Measurements from ENCODE around the gene SYPL1. TPM values are rescaled to one million over a fixed set of nuclear protein-coding genes. Genes with fewer than 3 reads are reported as not detected.

Gene SYPL1
- total RNA-seq, 1 experiment from 2014 or later: 39.2 TPM

DNA sequence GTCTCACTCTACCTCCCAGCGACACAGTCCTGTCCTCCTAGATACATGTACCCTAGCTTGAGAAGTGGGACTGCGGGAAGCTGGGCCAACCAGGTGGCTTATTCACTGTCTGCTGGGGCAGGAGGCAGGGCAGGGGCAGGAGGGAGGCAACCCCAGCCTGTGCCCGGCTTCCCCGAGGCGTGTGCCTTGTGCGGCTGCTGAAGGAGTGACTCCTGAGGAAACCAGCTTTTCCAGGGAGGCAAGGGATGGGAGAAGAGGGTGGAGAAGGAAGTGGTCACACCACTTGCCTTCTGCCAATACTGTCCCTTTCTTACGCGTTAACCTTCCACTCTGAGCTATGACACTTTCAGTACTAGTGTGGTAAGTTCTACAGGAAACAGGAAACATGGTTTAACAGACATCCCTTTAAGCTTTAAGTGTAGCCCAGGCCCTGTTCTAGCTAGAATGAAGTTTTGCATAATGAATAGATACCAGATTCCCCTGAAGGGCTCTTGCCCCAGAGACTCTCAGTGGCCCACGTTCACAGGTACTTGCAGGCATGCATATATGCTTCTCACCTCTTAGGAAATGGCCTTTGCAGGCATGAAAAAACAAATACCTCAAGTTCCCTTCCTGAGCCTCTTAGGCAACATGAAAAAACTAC lies 40.6 kb downstream of the SYPL1 start:
- H2BK15ac ChIP-seq (ENCODE audit: low read depth, low read length): no peak overlapping the region
- no peak overlapping the region for H3K4me3 Mint-ChIP-seq
- TF ChIP-seq, protein P1, sequence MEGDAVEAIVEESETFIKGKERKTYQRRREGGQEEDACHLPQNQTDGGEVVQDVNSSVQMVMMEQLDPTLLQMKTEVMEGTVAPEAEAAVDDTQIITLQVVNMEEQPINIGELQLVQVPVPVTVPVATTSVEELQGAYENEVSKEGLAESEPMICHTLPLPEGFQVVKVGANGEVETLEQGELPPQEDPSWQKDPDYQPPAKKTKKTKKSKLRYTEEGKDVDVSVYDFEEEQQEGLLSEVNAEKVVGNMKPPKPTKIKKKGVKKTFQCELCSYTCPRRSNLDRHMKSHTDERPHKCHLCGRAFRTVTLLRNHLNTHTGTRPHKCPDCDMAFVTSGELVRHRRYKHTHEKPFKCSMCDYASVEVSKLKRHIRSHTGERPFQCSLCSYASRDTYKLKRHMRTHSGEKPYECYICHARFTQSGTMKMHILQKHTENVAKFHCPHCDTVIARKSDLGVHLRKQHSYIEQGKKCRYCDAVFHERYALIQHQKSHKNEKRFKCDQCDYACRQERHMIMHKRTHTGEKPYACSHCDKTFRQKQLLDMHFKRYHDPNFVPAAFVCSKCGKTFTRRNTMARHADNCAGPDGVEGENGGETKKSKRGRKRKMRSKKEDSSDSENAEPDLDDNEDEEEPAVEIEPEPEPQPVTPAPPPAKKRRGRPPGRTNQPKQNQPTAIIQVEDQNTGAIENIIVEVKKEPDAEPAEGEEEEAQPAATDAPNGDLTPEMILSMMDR (conservative IDR thresholded peaks at IDR 0.05): no peak
- no peaks in the 10 kb centered on the region for H3K27me3 Mint-ChIP-seq (ENCODE audit: low read depth)
- no peak overlapping the region for H3K14ac ChIP-seq (ENCODE audit: insufficient read depth, low read length)
- no peak overlapping the region for H2BK5ac ChIP-seq (ENCODE audit: insufficient read length, low read length)
- H3K23ac ChIP-seq (ENCODE audit: insufficient read length, low read depth, low read length): no peak overlapping the region
- no peak overlapping the region for H3K27ac ChIP-seq (ENCODE audit: insufficient read length, low read depth, low read length)
- no peaks in the 10 kb centered on the region for H3K36me3 Mint-ChIP-seq (ENCODE audit: insufficient read depth in 1 of 3, low read depth in 3 of 3)
- H3K4me1 Mint-ChIP-seq: peaks cover 8 to 11% of the 10 kb centered on the region in 2 experiments
- no peak overlapping the region for H3K56ac ChIP-seq (ENCODE audit: insufficient read length, low read depth, low read length)
- H2AK5ac ChIP-seq (ENCODE audit: insufficient read length, low read length): no peak overlapping the region
- no CpG with 5 or more reads among the region's 9 CpGs for WGBS (ENCODE audit: extremely low coverage, insufficient read length, low lambda C conversion rate)
- no peaks in the 10 kb centered on the region; the same call in 1 of the 2 replicates for H3K4me1 ChIP-seq (ENCODE audit: insufficient read depth, low read length)
- H3K27ac Mint-ChIP-seq: no peak overlapping the region; a peak in 1 of 7 replicates
- H3K79me1 ChIP-seq (ENCODE audit: insufficient read depth, low read depth, low read length, poor library complexity, severe bottlenecking): no peaks in the 10 kb centered on the region
- H2BK12ac ChIP-seq (ENCODE audit: insufficient read length, low read depth, low read length): no peak overlapping the region
- H4K20me1 ChIP-seq (ENCODE audit: control insufficient read depth, insufficient read depth, insufficient read length): no peaks in the 10 kb centered on the region
- no peak overlapping the region for H3K9ac ChIP-seq (ENCODE audit: extremely low read depth, insufficient read length, low read length)
- no peak for DNase-seq
- H3K18ac ChIP-seq (ENCODE audit: insufficient read length, low read depth, low read length): no peak overlapping the region
- H4K8ac ChIP-seq (replicated peaks; ENCODE audit: insufficient read length, low read depth, low read length): no peak overlapping the region
- no peak overlapping the region for H2BK20ac ChIP-seq (ENCODE audit: low read depth, low read length, poor library complexity, severe bottlenecking)
- no peaks in the 10 kb centered on the region for H3K23me2 ChIP-seq (ENCODE audit: insufficient read length, low read depth, low read length, poor library complexity, severe bottlenecking)
- H3K4me2 ChIP-seq (ENCODE audit: insufficient read depth, insufficient read length, low read length): no peak overlapping the region
- no peaks in the 10 kb centered on the region for H3K9me3 Mint-ChIP-seq
- no peaks in the 10 kb centered on the region for H3K9me3 ChIP-seq (ENCODE audit: control insufficient read depth, low read depth, low read length)
- no peaks in the 10 kb centered on the region for H3K79me2 ChIP-seq (ENCODE audit: insufficient read depth, low read length)
- H3K4ac ChIP-seq (ENCODE audit: low read depth, low read length): no peak overlapping the region
- no peaks in the 10 kb centered on the region for H3K27me3 ChIP-seq (ENCODE audit: insufficient read depth, low read length)
- no peak overlapping the region for H2BK120ac ChIP-seq (ENCODE audit: low read depth, low read length, poor library complexity, severe bottlenecking)
- H4K5ac ChIP-seq (ENCODE audit: insufficient read length, low read depth, low read length): no peak overlapping the region
- H3T11ph ChIP-seq (ENCODE audit: low read length): no peak overlapping the region
- no peak overlapping the region for H2AFZ ChIP-seq (ENCODE audit: low read length)
- no peak overlapping the region for H4K91ac ChIP-seq (ENCODE audit: insufficient read length, low read depth, low read length)

Data from H9 (cell line).